ENCODE data around the gene NDUFS6. TPM values are rescaled to one million over a fixed set of nuclear protein-coding genes. Genes with fewer than 3 reads are reported as not detected.

Gene NDUFS6
- total and polyA plus RNA-seq, 2 of the 4 experiments (the other 2 are of a cell fraction) = 10.4 to 69.0 TPM

- H3K9ac ChIP-seq (ENCODE audit: low read depth, low read length) = no peak overlapping the region
- H4K5ac ChIP-seq (ENCODE audit: low read depth, low read length) = no peak overlapping the region
- H3K23ac ChIP-seq (ENCODE audit: low read depth, low read length) = no peak overlapping the region
- H2AK9ac ChIP-seq (replicated peaks; ENCODE audit: low read depth, low read length, poor library complexity) = no peak overlapping the region
- ChIA-PET CTCF (no interaction called here), POLR2A (ENCODE audit: unreplicated experiment) (no interaction called here)
- H3K4me1 ChIP-seq (ENCODE audit: control insufficient read depth, insufficient read depth, low read length) = peaks cover 7% of the 10 kb centered on the region; the same call in 1 of the 2 replicates
- H2BK20ac ChIP-seq (ENCODE audit: low read depth, low read length) = no peak overlapping the region
- in situ Hi-C loops (cut with MboI; ENCODE audit: low sequenced_read_pairs) = no loop called here
- TF ChIP-seq USF2 (IDR thresholded peaks at IDR 0.05; ENCODE audit: low read depth, low read length) = no peak
- no peak for TF ChIP-seq FOS (IDR thresholded peaks at IDR 0.05; ENCODE audit: low read depth, low read length)
- TF ChIP-seq CEBPB (IDR thresholded peaks at IDR 0.05; ENCODE audit: low read depth, low read length) = no peak
- TF ChIP-seq CTCF (conservative IDR thresholded peaks at IDR 0.05; ENCODE audit: low read depth, low read length) = no peak
- no peak overlapping the region for H2BK15ac ChIP-seq (ENCODE audit: low read depth, low read length)
- H3K27me3 ChIP-seq (ENCODE audit: control insufficient read depth, insufficient read depth, low read length) = peaks cover 7% of the 10 kb centered on the region
- no peaks in the 10 kb centered on the region for H3K9me1 ChIP-seq (ENCODE audit: insufficient read depth, low read length)
- no peak overlapping the region for H2BK120ac ChIP-seq (ENCODE audit: low read depth, low read length)
- no peak overlapping the region for H3K4me3 ChIP-seq (ENCODE audit: insufficient read depth, low read depth, low read length)
- no peaks in the 10 kb centered on the region for H4K20me1 ChIP-seq (ENCODE audit: insufficient read depth, low read length)
- H4K91ac ChIP-seq (ENCODE audit: insufficient read depth, low read depth, low read length) = no peak overlapping the region
- WGBS, 2 experiments (ENCODE audit: extremely low coverage in 2 of 2, insufficient read length in 1 of 2) = 93% methylated on average over 22 of the region's 54 CpGs; no CpG with 5 or more reads in 1 of the 2 experiments
- dilution Hi-C loops (cut with HindIII; ENCODE audit: low sequenced_read_pairs, unreplicated experiment) = no loop called here
- no peak overlapping the region for H2BK5ac ChIP-seq (ENCODE audit: low read depth, low read length, poor library complexity, severe bottlenecking)
- H3K4me2 ChIP-seq (ENCODE audit: low read depth, low read length) = no peak overlapping the region
- H3K9me3 ChIP-seq (ENCODE audit: control insufficient read depth, insufficient read depth, low read length) = no peaks in the 10 kb centered on the region
- H3K27ac ChIP-seq (ENCODE audit: insufficient read depth, low read length) = no peak overlapping the region
- H4K8ac ChIP-seq (ENCODE audit: low read depth in 2 of 2, low read length in 2 of 2) = no peak overlapping the region
- no peak overlapping the region for H2AFZ ChIP-seq (replicated peaks; ENCODE audit: low read length, poor library complexity)
- H3K4ac ChIP-seq (ENCODE audit: low read depth, low read length) = no peak overlapping the region
- no TSS peak for BruUV-seq (replicated peaks)
- intact Hi-C loops (cut with micrococcal nuclease) = no loop called here
- H3K18ac ChIP-seq (ENCODE audit: low read depth, low read length) = no peak overlapping the region
- ATAC-seq (ENCODE audit: low read depth) (no peak), DNase-seq (no peak)
- no peak overlapping the region for H2AK5ac ChIP-seq (ENCODE audit: low read depth, low read length)
- H3K36me3 ChIP-seq (ENCODE audit: control insufficient read depth, insufficient read depth, low read length) = no peaks in the 10 kb centered on the region
- H3K14ac ChIP-seq (replicated peaks; ENCODE audit: low read depth, low read length) = no peak overlapping the region
- H3K56ac ChIP-seq (ENCODE audit: extremely low read depth, insufficient read depth, low read length) = no peak overlapping the region
- H3K79me1 ChIP-seq (ENCODE audit: low read depth in 1 of 2, low read length in 2 of 2) = no peaks in the 10 kb centered on the region
Observed at GRCh38 chr5:1769017-1769640, 32.1 kb upstream of the NDUFS6 start.

All from IMR-90 (cell line).